ENCODE data around the gene RAX.
A peak's percentile ranks its signal among the peaks of the same experiment; 100 is the strongest.

RAX gene

GRCh38 chr18:59239642-59240041 is 33.6 kb downstream of the RAX start:
- no peak for DNase-seq

DNA sequence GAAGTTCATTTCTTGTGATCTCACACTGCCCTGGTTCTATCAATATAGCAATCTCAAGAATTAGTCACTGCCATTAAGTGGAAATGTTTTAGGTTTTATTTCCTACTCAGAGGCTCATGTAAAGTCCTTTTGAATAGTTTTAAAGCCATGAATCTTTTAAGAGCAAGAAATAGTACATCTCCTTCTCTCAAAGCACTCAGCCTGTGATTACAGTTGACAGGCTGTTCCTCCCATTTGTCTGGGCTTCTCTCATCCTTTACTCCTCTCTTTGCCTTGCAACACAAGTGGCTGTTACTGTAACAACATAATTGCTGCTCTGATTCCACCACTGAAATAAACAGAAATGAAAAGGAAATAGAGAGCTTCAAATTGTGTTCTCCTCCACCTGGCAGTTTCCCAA is 34.9 kb downstream of the RAX start:
- no peak for DNase-seq

GRCh38 chr18:59233017-59233410 is 40.2 kb downstream of the RAX start:
- DNase-seq = no peak

DNA sequence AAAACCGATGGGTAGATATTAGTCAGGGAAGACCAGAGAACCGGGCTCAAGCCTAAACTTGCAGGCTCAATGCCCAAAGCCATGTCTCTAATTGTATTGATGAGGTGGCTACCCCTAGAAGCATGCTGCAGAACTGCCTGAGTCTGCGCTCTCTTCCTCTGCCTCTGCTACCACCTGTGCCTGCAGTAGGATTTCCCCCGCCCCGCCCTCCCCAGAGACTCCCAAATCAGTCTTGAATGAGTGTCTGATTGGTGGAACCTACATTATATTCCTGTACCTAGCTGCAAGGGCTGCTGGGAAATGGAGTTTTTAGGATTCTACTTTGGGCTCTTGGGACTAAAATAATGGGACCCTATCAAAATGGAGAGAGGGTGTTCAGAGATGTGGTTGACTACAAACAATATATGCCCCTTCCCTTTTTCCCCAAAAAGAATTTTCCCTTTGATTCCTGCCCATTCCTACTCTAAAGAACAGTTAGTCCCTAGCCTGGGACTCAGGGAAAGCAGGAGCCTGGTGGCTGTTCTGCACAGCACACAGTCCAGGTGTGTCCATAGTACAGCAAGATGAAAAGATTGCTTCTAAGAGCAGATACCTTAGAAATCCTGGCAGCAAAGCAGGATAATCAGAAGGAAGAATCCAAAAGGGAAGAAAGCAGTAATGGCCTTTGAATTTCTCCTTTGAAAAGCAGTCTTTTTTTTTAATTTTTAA is 40.8 kb downstream of the RAX start:
- DNase-seq = no peak

- DNase-seq = no peak
Measured at GRCh38 chr18:59231877-59232276, 41.4 kb downstream of the RAX start.

GRCh38 chr18:59231114-59231513 is 42.1 kb downstream of the RAX start:
- no peak for DNase-seq

DNA sequence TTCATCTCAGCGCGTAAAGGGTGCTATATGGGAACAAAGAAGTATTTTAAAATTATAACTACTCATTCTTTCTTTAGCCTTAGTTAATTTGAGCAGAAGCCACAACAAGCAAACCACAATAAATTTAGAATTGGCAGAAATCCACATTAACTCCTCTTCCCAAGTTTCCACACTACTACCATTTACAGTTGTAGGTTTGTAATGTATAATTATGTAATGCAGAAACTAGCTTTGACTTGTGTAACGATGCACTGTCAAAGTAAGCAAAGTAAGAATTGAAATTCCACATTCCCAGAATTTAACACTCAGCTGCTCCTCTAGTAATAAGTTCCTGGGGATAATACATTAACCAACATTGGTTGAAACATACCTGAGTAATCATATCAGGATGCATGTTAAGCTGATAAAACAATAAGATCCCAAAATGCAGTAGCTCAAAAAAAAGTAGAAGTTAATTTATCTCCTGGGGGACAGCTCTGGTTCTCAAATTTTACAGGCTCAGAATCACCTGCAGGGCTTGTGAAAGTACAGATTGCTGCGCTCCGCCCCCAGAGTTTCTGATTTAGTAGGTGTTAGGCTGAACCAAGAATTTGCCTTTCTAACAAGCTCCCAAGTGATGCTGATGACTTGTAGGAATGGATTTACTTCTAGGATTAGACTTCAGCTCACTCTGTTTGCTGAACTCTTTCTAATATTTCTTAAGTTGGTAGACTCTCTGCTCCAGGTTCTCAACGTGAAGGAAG is 43.4 kb downstream of the RAX start:
- no peak for DNase-seq

DNA sequence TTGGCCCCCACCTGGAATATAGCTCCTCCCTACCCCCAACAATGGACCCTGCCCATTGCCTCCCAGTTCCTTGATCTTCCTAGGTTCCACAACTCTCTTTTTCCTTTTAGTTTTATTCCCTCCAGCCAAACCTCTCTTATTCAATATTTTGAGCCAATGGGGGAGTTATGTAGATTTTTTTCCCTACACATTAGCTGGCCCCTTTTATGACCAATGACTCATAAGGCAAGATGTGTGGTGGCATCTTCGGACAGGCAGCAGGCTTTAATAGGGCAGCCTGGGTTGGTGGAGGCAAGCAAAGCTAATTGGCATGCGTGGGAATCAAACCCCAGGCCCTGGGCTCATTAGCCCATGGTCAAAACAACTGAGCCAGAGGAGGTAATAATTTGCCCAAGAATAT is 44.1 kb downstream of the RAX start:
- DNase-seq = no peak

GRCh38 chr18:59228351-59228750 is 44.9 kb downstream of the RAX start:
- DNase-seq = no peak

DNA sequence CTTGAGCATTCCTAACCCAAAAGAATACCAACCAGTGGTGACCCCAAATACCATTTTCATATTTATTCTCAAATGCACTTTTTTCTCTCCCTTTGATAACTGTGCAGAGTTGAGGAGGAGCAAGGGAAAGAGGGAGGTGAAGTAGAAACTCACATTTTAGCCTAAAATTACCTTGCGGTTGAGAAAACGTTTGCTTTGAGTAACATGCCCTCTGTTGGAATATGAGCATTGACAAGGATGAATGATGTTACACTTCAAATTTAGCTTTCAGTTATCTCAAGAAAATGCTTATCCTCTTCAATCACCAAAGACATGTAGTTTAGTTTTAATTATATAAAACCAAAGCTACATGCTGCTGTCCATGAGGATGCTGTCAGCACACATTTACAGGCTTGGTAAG is 50.9 kb downstream of the RAX start:
- DNase-seq = no peak

DNA sequence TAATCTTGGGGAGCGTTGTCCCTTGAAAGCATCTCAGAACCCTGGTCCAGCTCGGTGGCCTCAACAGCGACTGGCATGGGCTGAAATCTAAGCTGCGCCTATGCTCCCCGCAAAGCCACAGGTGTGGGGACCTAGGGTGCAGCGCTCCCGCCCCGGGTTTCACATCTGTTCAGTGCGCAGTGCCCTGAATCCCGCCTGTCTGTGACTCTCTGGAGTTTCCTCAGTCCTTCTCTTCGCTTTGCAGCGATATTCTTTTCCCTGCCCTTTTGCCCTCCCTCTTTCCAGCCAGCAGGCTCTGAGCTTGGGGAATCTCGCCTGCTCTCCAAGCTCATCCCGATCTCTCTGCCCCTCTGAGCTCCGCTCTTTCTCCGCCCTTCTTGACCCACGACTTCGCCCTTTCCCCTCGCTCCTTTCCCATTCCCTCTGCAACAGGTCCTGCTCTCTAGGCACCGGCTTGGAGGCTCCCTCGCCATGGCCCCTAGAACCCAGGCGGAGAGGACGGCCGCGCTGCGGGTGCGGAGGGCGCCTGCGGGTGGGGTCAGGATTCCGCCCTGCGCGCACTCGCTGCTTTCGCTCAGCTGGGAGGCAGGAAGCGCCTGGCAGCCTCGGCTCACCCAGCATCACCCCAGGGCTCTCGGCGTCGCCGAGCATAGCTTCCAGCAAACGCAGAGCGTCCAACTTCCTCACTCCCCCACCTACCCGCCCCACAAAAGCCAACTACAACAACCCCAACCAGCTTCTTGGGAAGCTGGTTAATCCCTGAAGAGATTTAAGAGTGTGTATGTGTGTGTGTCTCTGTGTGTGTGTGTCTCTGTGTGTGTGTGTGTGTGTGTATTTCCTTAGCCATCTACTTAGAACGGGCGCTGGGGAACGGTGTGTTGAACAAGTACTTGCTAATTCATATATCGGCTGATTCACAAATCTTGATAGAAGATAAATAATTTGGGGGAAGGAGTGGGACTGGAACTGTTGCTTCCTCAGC is 52.2 kb downstream of the RAX start:
- DNase-seq = no peak

GRCh38 chr18:59220164-59220783 is 53.0 kb downstream of the RAX start:
- no peak for DNase-seq

DNA sequence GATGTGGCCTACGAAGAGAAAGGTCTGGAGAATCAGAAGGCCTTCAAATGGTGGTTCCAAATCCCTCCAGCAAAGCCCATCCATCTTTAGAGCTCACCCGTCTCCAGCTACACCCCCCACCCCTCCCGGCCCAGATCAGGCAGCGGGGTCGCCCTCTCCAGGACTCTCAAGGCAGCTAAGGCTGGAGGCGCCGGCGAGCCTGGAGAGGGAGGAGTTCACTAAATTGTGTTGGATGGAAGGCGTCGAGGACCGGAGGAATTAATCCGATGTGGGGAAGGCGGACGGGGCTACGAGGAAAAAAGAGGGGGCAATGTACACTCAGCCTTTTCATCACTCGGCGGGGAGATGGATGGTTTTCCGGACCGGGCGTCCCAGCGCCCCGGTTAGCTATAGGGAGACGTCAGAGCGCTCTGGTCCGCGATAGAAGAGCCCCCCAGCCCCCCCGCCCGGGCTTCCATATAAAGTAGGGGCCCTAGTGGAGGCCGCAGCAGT is 53.5 kb downstream of the RAX start, which contains the start of gene GRP:
TSS of gene GRP (plus strand) at position 487 of the 492 bp plus-strand sequence. CDS start 108 bp downstream, outside the sequence.
- DNase-seq = no peak

DNA sequence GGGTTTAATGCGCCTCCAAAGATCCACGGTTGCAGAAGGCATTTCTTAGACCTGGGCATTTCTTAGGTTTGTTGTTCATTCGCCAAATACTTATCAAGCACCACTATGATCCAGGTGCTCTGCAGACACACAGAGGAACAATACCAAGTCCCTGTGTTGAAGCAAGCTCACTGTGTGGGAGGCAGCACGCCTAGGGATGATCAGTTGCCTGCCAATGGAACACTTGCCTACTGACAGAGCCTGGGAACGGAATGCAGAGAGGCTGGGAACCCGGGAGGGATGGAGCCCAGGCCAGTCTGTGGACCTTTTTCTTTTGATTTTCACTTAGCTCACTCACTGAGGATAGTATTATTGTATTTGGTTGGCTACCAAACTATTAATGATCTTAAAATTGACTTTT is 55.2 kb downstream of the RAX start:
- DNase-seq = peak in 1 of 2 donors; percentile 0

All from hippocampal formation (tissue), 2 donors.